Fibroblast of pulmonary artery (primary cell): ENCODE data around the gene PRSS50.
"Not testable (repeated sequence)": the region's sequence is repeated elsewhere in the genome, so short reads cannot be mapped to it uniquely, and the experiment has no call there.

Experiments used
- DNase-seq: peaks from one replicate; pipeline ENCODE4 v3.0.0-alpha.2; 2010; ENCODE audit warnings: low read depth
- H3K4me3 ChIP-seq: replicated peaks from 2 replicates; pipeline ENCODE4 v1.5.1; 2011; ENCODE audit warnings: low read depth, mild to moderate bottlenecking, control low read depth, low read length, moderate library complexity
- TF ChIP-seq, protein P1 (sequence below): IDR thresholded peaks from 2 replicates; pipeline ENCODE4 v1.5.1; 2011; ENCODE audit warnings: mild to moderate bottlenecking, control low read depth, low read length, inconsistent platforms; ENCODE audit errors: missing control alignments

PRSS50 gene

GRCh38 chr3:46750555-46751038 is 32.9 kb upstream of the PRSS50 start:
- DNase-seq: no peak
- TF ChIP-seq, protein P1, sequence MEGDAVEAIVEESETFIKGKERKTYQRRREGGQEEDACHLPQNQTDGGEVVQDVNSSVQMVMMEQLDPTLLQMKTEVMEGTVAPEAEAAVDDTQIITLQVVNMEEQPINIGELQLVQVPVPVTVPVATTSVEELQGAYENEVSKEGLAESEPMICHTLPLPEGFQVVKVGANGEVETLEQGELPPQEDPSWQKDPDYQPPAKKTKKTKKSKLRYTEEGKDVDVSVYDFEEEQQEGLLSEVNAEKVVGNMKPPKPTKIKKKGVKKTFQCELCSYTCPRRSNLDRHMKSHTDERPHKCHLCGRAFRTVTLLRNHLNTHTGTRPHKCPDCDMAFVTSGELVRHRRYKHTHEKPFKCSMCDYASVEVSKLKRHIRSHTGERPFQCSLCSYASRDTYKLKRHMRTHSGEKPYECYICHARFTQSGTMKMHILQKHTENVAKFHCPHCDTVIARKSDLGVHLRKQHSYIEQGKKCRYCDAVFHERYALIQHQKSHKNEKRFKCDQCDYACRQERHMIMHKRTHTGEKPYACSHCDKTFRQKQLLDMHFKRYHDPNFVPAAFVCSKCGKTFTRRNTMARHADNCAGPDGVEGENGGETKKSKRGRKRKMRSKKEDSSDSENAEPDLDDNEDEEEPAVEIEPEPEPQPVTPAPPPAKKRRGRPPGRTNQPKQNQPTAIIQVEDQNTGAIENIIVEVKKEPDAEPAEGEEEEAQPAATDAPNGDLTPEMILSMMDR: no peak
- H3K4me3 ChIP-seq: no peak overlapping the region

- no peak for DNase-seq
- TF ChIP-seq, protein P1: no peak
Measured at GRCh38 chr3:46749129-46749528, 31.5 kb upstream of the PRSS50 start.

DNA sequence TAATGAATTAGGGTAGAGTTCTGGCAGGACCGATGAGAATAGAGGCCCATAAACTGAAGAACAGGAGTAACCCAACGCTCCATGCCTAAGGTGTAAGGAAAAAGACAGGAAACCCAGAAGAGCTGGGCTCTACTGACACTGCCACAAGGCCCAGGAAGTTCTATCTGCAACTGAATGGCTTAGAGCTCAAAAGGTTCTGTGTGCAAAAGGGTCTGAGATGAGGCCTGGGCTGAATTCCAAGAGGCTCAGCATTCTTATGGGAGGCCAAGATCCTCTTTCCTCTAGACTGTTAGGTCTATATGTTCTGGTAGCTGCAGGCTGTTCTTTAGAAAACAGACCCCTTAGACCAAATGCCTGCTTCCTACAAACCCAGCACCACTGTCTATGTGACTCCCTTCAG is 30.5 kb upstream of the PRSS50 start:
- TF ChIP-seq, protein P1: no peak
- no peak for DNase-seq
- no peak overlapping the region for H3K4me3 ChIP-seq

More at GRCh38 chr3:46749129-46749528, 31.5 kb upstream of the PRSS50 start:
- H3K4me3 ChIP-seq: no peak overlapping the region

- H3K4me3 ChIP-seq: no peak overlapping the region
- TF ChIP-seq, protein P1: no peak
- DNase-seq: no peak
Measured at GRCh38 chr3:46746711-46747110, 29.0 kb upstream of the PRSS50 start.

- no peak overlapping the region for H3K4me3 ChIP-seq
- DNase-seq: no peak
- TF ChIP-seq, protein P1: no peak
Measured at GRCh38 chr3:46742992-46743585, 25.4 kb upstream of the PRSS50 start.

DNA sequence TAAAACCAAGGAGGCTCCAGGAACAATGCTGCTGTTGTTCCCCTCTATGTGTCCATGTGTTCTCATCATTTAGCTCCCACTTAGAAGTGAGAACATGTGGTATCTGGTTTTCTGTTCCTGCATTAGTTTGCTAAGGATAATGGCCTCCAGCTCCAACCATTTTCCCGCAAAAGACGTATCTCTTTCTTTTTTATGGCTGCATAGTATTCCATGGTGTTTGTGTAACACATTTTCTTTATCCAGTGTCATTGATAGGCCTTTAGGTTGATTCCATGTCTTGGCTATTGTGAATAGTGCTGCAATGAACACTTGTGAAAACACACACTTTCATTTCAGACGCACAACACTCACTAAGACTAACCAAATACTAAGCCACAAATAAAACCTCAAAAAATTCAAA is 21.9 kb upstream of the PRSS50 start:
- not testable (repeated sequence) for DNase-seq, H3K4me3 ChIP-seq

GRCh38 chr3:46737329-46737731 is 19.7 kb upstream of the PRSS50 start:
- H3K4me3 ChIP-seq: no peak overlapping the region
- TF ChIP-seq, protein P1: no peak
- DNase-seq: no peak
